ENCODE data around the gene LMX1A. TPM values are rescaled to one million over a fixed set of nuclear protein-coding genes. Genes with fewer than 3 reads are reported as not detected.

Gene LMX1A
- total and polyA plus RNA-seq, 2 donors (not counting 1 experiment from before 2014, with no cell fraction given): not detected

DNA sequence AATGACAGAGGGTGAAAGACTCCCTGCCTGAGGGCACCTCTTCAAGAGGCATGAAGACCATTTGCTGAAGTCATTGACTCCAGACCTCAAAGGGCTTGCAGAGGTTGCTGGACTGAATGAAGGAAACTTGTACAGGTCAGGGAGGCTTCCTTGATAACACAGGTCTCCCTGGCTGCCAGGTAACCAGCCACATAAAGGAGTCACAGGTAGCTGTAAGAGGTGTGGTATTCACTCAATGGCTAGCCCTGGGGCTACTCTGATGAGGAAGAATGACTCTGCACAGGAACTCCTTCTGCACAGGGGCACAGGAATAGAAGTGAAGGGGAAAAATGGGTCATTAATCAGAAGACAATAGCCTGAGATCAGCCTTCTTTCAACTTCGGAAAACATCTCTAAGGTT lies 187.5 kb downstream of the LMX1A start:
- no peaks in the 10 kb centered on the region for H3K9me3 Mint-ChIP-seq (ENCODE audit: insufficient read depth)
- H4K20me1 ChIP-seq (ENCODE audit: control insufficient read depth, insufficient read depth, low read length, poor library complexity, severe bottlenecking): no peaks in the 10 kb centered on the region
- intact Hi-C loops (cut with micrococcal nuclease): no loop called here
- H3K79me2 ChIP-seq (ENCODE audit: control insufficient read depth, insufficient read depth, low read length): no peaks in the 10 kb centered on the region
- H3K27ac ChIP-seq (ENCODE audit: low read length in 2 of 2): no peak overlapping the region
- DNase-seq: no peak
- WGBS (ENCODE audit: insufficient coverage): 38% methylated on average over 1 of the region's 1 CpG
- no peak for ATAC-seq (ENCODE audit: low read depth)
- no peak overlapping the region for H3K27ac Mint-ChIP-seq
- no peaks in the 10 kb centered on the region for H3K9me3 ChIP-seq (ENCODE audit: control extremely low read depth in 1 of 3, control insufficient read depth in 2 of 3, insufficient read depth in 1 of 3, low read length in 2 of 3)
- TF ChIP-seq CTCF (IDR thresholded peaks at IDR 0.05) (no peak), EZH2 (IDR thresholded peaks at IDR 0.05; ENCODE audit: borderline replicate concordance, insufficient read depth, low read depth, low read length, poor library complexity, severe bottlenecking) (no peak)
- POLR2A ChIA-PET: no interaction called here
- peaks cover 8% of the 10 kb centered on the region for H3K27me3 Mint-ChIP-seq
- H3K9ac ChIP-seq (ENCODE audit: low read length): no peak overlapping the region
- no peaks in the 10 kb centered on the region for H3K4me1 ChIP-seq (ENCODE audit: control insufficient read depth in 2 of 2, insufficient read depth in 2 of 2, low read length in 2 of 2)
- H3K4me3 ChIP-seq (ENCODE audit: control extremely low read depth in 1 of 5, extremely low read depth in 1 of 5, insufficient read depth in 1 of 5, low read depth in 2 of 5, low read length in 4 of 5): no peak overlapping the region
- CTCF ChIA-PET: no interaction called here
- H3K36me3 ChIP-seq (replicated peaks in 1 of 2; ENCODE audit: control extremely low read depth in 1 of 2, control insufficient read depth in 1 of 2, extremely low read depth in 1 of 2, insufficient read depth in 2 of 2, low read length in 1 of 2): no peaks in the 10 kb centered on the region
- H3K4me1 Mint-ChIP-seq: no peaks in the 10 kb centered on the region
- no peak overlapping the region for H3K4me3 Mint-ChIP-seq
- H3K27me3 ChIP-seq (replicated peaks in 1 of 4; ENCODE audit: control extremely low read depth in 1 of 4, control insufficient read depth in 3 of 4, insufficient read depth in 4 of 4, low read length in 3 of 4): peaks cover 0 to 2% (median 0%) of the 10 kb centered on the region in 4 experiments
- H3K4me2 ChIP-seq (replicated peaks; ENCODE audit: low read depth, low read length, poor library complexity, severe bottlenecking): no peak overlapping the region
- H2AFZ ChIP-seq (ENCODE audit: insufficient read depth, low read depth, low read length, poor library complexity, severe bottlenecking): no peak overlapping the region

DNA sequence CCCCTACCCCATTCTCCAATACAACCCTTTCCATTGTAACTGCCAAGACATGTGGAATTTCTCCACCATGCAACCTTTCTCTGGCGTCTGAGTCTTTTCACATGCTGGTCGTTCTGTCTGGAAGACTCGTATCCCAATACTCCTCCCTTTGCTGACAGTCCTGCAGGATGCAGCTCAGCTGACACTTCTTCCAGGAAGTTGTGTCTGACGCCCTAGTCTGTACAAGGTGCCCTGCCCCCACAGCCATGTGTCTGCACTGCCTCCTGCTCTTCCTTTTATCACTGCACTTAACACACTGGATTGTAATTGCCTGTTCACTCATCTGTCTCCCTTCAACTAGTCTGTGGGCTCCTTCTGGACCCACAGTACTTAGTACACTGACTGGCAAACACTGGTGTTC lies 188.0 kb downstream of the LMX1A start:
- DNase-seq (no peak), ATAC-seq (ENCODE audit: low read depth) (no peak)
- ChIA-PET CTCF (no interaction called here), POLR2A (no interaction called here)
- no peak overlapping the region for H3K4me2 ChIP-seq (replicated peaks; ENCODE audit: low read depth, low read length, poor library complexity, severe bottlenecking)
- H3K4me1 ChIP-seq (ENCODE audit: control insufficient read depth in 2 of 2, insufficient read depth in 2 of 2, low read length in 2 of 2): no peaks in the 10 kb centered on the region
- Mint-ChIP-seq H3K4me3 (no peak overlapping the region), H3K9me3 (ENCODE audit: insufficient read depth) (no peaks in the 10 kb centered on the region), H3K27me3 (peaks cover 8% of the 10 kb centered on the region), H3K27ac (no peak overlapping the region), H3K4me1 (no peaks in the 10 kb centered on the region)
- no peak overlapping the region for H3K9ac ChIP-seq (ENCODE audit: low read length)
- no peaks in the 10 kb centered on the region for H3K36me3 ChIP-seq (replicated peaks in 1 of 2; ENCODE audit: control extremely low read depth in 1 of 2, control insufficient read depth in 1 of 2, extremely low read depth in 1 of 2, insufficient read depth in 2 of 2, low read length in 1 of 2)
- no peak for TF ChIP-seq EZH2 (IDR thresholded peaks at IDR 0.05; ENCODE audit: borderline replicate concordance, insufficient read depth, low read depth, low read length, poor library complexity, severe bottlenecking)
- no peak for TF ChIP-seq CTCF (IDR thresholded peaks at IDR 0.05)
- H3K4me3 ChIP-seq (ENCODE audit: control extremely low read depth in 1 of 5, extremely low read depth in 1 of 5, insufficient read depth in 1 of 5, low read depth in 2 of 5, low read length in 4 of 5): no peak overlapping the region
- no peak overlapping the region for H2AFZ ChIP-seq (ENCODE audit: insufficient read depth, low read depth, low read length, poor library complexity, severe bottlenecking)
- intact Hi-C loops (cut with micrococcal nuclease): no loop called here
- peaks cover 0 to 2% (median 0%) of the 10 kb centered on the region in 4 experiments for H3K27me3 ChIP-seq (replicated peaks in 1 of 4; ENCODE audit: control extremely low read depth in 1 of 4, control insufficient read depth in 3 of 4, insufficient read depth in 4 of 4, low read length in 3 of 4)
- no peaks in the 10 kb centered on the region for H4K20me1 ChIP-seq (ENCODE audit: control insufficient read depth, insufficient read depth, low read length, poor library complexity, severe bottlenecking)
- 57% methylated on average over 4 of the region's 4 CpGs for WGBS (ENCODE audit: insufficient coverage)
- no peaks in the 10 kb centered on the region for H3K79me2 ChIP-seq (ENCODE audit: control insufficient read depth, insufficient read depth, low read length)
- no peak overlapping the region for H3K27ac ChIP-seq (ENCODE audit: low read length in 2 of 2)
- H3K9me3 ChIP-seq (ENCODE audit: control extremely low read depth in 1 of 3, control insufficient read depth in 2 of 3, insufficient read depth in 1 of 3, low read length in 2 of 3): no peaks in the 10 kb centered on the region

Data from B cell (primary cell).